GM18502 (cell line): ENCODE data around the gene POLDIP3.

ENCODE experiments used
- ATAC-seq: cut with Tn5 transposase; IDR thresholded peaks from one replicate; pipeline ENCODE4 v1.9.1; 2021; ENCODE audit warnings: mild to moderate bottlenecking; ENCODE audit not compliant: unreplicated experiment, poor library complexity

POLDIP3 gene

GRCh38 chr22:42642806-42643633, 28.3 kb upstream of the POLDIP3 start:
- no peak for ATAC-seq

GRCh38 chr22:42641801-42642413, 27.2 kb upstream of the POLDIP3 start:
- no peak for ATAC-seq

- no peak for ATAC-seq
Observed at GRCh38 chr22:42639541-42640241, 25.0 kb upstream of the POLDIP3 start.

- no peak for ATAC-seq
Observed at GRCh38 chr22:42637555-42637954, 22.9 kb upstream of the POLDIP3 start.

- no peak for ATAC-seq
Observed at GRCh38 chr22:42636506-42636905, 21.8 kb upstream of the POLDIP3 start.

- ATAC-seq: no peak
Observed at GRCh38 chr22:42635531-42635930, 20.8 kb upstream of the POLDIP3 start.

- no peak for ATAC-seq
Observed at GRCh38 chr22:42633013-42633412, 18.3 kb upstream of the POLDIP3 start.

- no peak for ATAC-seq
Observed at GRCh38 chr22:42632096-42632495, 17.4 kb upstream of the POLDIP3 start.

- no peak for ATAC-seq
Observed at GRCh38 chr22:42630901-42631602, 16.4 kb upstream of the POLDIP3 start.

- ATAC-seq: no peak
Observed at GRCh38 chr22:42630211-42630610, 15.5 kb upstream of the POLDIP3 start.

GRCh38 chr22:42627981-42628380, 13.3 kb upstream of the POLDIP3 start:
- no peak for ATAC-seq

GRCh38 chr22:42626951-42627625, 12.4 kb upstream of the POLDIP3 start:
- ATAC-seq: no peak

- no peak for ATAC-seq
Observed at GRCh38 chr22:42626431-42626830, 11.7 kb upstream of the POLDIP3 start.

GRCh38 chr22:42625416-42625815, 10.7 kb upstream of the POLDIP3 start:
- ATAC-seq: no peak

GRCh38 chr22:42624551-42625106, 9.9 kb upstream of the POLDIP3 start:
- no peak for ATAC-seq

GRCh38 chr22:42623756-42624441, 9.2 kb upstream of the POLDIP3 start:
- no peak for ATAC-seq

- ATAC-seq: no peak
Observed at GRCh38 chr22:42623301-42623751, 8.6 kb upstream of the POLDIP3 start.

GRCh38 chr22:42622061-42622710, 7.5 kb upstream of the POLDIP3 start:
- no peak for ATAC-seq
